ENCODE results near the gene GYPC. TPM values are rescaled to one million over a fixed set of nuclear protein-coding genes. Genes with fewer than 3 reads are reported as not detected.

Gene GYPC
- polyA plus RNA-seq (2011; rRNA removed) (not detected in 2 replicates), polyA plus RNA-seq (2017; fragmentation: RNase III; extraction: RNeasy Plus Mini Kit Qiagen cat#74134 plus additional on column Dnase treatment) (not detected in 3 replicates), polyA minus RNA-seq (2011; rRNA and poly(A)+ RNA removed) (0.29 TPM in 2 replicates)
- polyA plus RNA-seq (2012; cell fraction: cytosol; rRNA removed): not detected in 2 replicates
- polyA plus RNA-seq (2012; cell fraction: nucleus; rRNA removed): not detected in 2 replicates

GRCh38 chr2:126655500-126656430, at the start of gene GYPC:
TSS of gene GYPC (plus strand) at chr2:126656158. CDS start at chr2:126656264, 106 bp downstream.
- TF ChIP-seq SMC3 (IDR thresholded peaks at IDR 0.05) (no peak), HES2 (IDR thresholded peaks at IDR 0.05) (no peak), HDAC2 (IDR thresholded peaks at IDR 0.05) (no peak), CEBPB (IDR thresholded peaks at IDR 0.05) (no peak), REST (IDR thresholded peaks at IDR 0.05) (no peak), KDM1A (IDR thresholded peaks at IDR 0.05; ENCODE audit: low read depth) (no peak)
- POLR2A ChIA-PET: no interaction called here
- DNase-seq (ENCODE audit: low read depth in 1 of 2, low spot score in 1 of 2) (no peak), ATAC-seq (no peak; a peak in 1 of 6 replicates), FAIRE-seq (no peak)
- no peak within 1 kb of the TSS for H3K4me3 ChIP-seq
- H3K4me1 ChIP-seq: no peaks in the 10 kb centered on the region
- WGBS (ENCODE audit: missing lambda C conversion rate): 46% methylated on average over 36 of the region's 51 CpGs
- no peak within 1 kb of the TSS for H3K27ac ChIP-seq
- H3K4me2 ChIP-seq: no peak within 1 kb of the TSS
- CTCF ChIA-PET: no interaction called here
- H3K9me3 ChIP-seq: no peaks in the 10 kb centered on the region

GRCh38 chr2:126614524-126615227, 41.3 kb upstream of the GYPC start:
- ChIA-PET CTCF (no interaction called here), POLR2A (no interaction called here)
- Histone ChIP-seq H3K27ac (no peak overlapping the region), H3K4me2 (no peak overlapping the region), H3K4me3 (no peak overlapping the region), H3K4me1 (no peaks in the 10 kb centered on the region), H3K9me3 (no peaks in the 10 kb centered on the region)
- DNase-seq (ENCODE audit: low read depth in 1 of 2, low spot score in 1 of 2) (no peak), ATAC-seq (no peak), FAIRE-seq (no peak)
- TF ChIP-seq TFCP2L1 (CRISPR knock-in tag; IDR thresholded peaks at IDR 0.05) (no peak), KDM1A (IDR thresholded peaks at IDR 0.05; ENCODE audit: low read depth) (no peak), EP300 (IDR thresholded peaks at IDR 0.05) (no peak), GATA3 (IDR thresholded peaks at IDR 0.05; ENCODE audit: borderline replicate concordance) (no peak), CBX8 (IDR thresholded peaks at IDR 0.05) (no peak), HDAC2 (IDR thresholded peaks at IDR 0.05) (no peak), EHMT2 (IDR thresholded peaks at IDR 0.05; ENCODE audit: low read depth) (no peak), CHD4 (IDR thresholded peaks at IDR 0.05; ENCODE audit: borderline replicate concordance) (no peak), NPAS2 (CRISPR knock-in tag; IDR thresholded peaks at IDR 0.05; ENCODE audit: borderline replicate concordance) (no peak)
- WGBS (ENCODE audit: missing lambda C conversion rate): 0% methylated on average over 1 of the region's 1 CpG

- 0% methylated on average over 6 of the region's 6 CpGs for WGBS (ENCODE audit: missing lambda C conversion rate)
- CTCF ChIA-PET: no interaction called here
- H3K4me2 ChIP-seq: no peak overlapping the region
- no peak overlapping the region for H3K27ac ChIP-seq
- no peaks in the 10 kb centered on the region for H3K9me3 ChIP-seq
- no peak for DNase-seq (ENCODE audit: low read depth in 1 of 2, low spot score in 1 of 2)
- H3K4me1 ChIP-seq: no peaks in the 10 kb centered on the region
- no peak for ATAC-seq
- TF ChIP-seq NPAS2 (CRISPR knock-in tag; IDR thresholded peaks at IDR 0.05; ENCODE audit: borderline replicate concordance): no peak
- POLR2A ChIA-PET: no interaction called here
- H3K4me3 ChIP-seq: no peak overlapping the region
- FAIRE-seq: no peak
Measured at GRCh38 chr2:126616606-126617069, 39.3 kb upstream of the GYPC start.

Measured in A549 (cell line).